ENCODE data around the gene TBC1D24. TPM values are rescaled to one million over a fixed set of nuclear protein-coding genes. Genes with fewer than 3 reads are reported as not detected.
"Not testable (repeated sequence)": the region's sequence is repeated elsewhere in the genome, so short reads cannot be mapped to it uniquely, and the experiment has no call there.

The TBC1D24 gene
- total RNA-seq, 1 donor from 2014 or later, result 11.1 TPM

DNA sequence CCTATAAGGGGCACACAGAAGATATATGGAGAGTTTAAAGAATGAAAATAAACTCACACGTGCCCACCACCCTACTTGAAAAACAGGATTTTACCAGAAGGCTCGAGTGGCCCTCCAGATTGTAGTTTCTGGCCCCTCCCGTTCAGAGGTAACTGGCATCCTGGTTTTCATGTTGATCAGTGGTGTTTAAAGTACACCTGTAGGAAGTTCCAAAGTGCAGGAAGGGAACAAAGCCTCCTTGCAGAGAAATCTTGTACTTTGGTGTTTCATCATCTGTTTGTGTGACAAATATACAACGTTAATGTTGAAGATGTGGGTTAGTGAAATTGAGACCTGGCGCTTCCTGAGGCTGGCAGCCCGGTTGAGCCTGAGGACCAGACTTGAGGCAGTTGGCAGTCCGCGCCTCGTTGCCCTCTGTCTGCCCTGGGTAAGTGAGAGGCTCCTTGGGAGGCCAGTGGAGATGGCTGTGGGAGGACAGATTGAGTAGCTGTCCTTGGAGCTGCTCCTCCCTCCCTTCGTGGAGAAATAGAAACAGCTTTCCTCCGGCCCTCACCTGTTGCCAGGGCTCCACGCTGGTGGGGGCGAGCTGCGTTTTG lies 75.5 kb downstream of the TBC1D24 start:
- H3K27ac ChIP-seq (replicated peaks); H3K36me3 ChIP-seq; H3K9me3 ChIP-seq (replicated peaks); H3K4me3 ChIP-seq; DNase-seq; intact Hi-C loops (cut with micrococcal nuclease); H3K27me3 ChIP-seq (ENCODE audit: low read depth): not testable (repeated sequence)
- H3K4me1 ChIP-seq, result peaks cover 12% of the 10 kb centered on the region

- H3K4me1 ChIP-seq; H3K4me3 ChIP-seq; intact Hi-C loops (cut with micrococcal nuclease); DNase-seq; H3K27me3 ChIP-seq (ENCODE audit: low read depth); H3K9me3 ChIP-seq (replicated peaks); H3K27ac ChIP-seq (replicated peaks); H3K36me3 ChIP-seq: not testable (repeated sequence)
These were observed 76.5 kb downstream of the TBC1D24 start for GRCh38 chr16:2551420-2551889.

- DNase-seq; H3K4me3 ChIP-seq; H3K4me1 ChIP-seq; H3K27me3 ChIP-seq (ENCODE audit: low read depth); H3K36me3 ChIP-seq; intact Hi-C loops (cut with micrococcal nuclease); H3K9me3 ChIP-seq (replicated peaks); H3K27ac ChIP-seq (replicated peaks): not testable (repeated sequence)
These were observed 79.9 kb downstream of the TBC1D24 start for GRCh38 chr16:2554709-2555425.

Small RNA genes lying within 50 kb of the gene (microRNA-seq; reads per million reads assigned to microRNA genes)
- gene MIR3178 (not detected), gene MIR6767 (not detected), gene MIR6768 (not detected)

Other genes with a start within 250 kb of the TBC1D24 start
- gene DNASE1L2, start 238.7 kb upstream of the TBC1D24 start, total RNA-seq, result 0.47 TPM
- 165 TPM for gene ECI1, start 223.5 kb upstream of the TBC1D24 start, total RNA-seq
- gene RNPS1, start 207.0 kb upstream of the TBC1D24 start, total RNA-seq, result 106 TPM
- 6.9 TPM for gene ABCA3, start 134.4 kb upstream of the TBC1D24 start, total RNA-seq
- gene CCNF, start 45.7 kb upstream of the TBC1D24 start, total RNA-seq, result 0.96 TPM
- 1.3 TPM for gene TEDC2, start 15.0 kb upstream of the TBC1D24 start, total RNA-seq
- 0.14 TPM for gene NTN3, start 3.8 kb upstream of the TBC1D24 start, total RNA-seq
- 128 TPM for gene ATP6V0C, start 38.8 kb downstream of the TBC1D24 start, total RNA-seq
- 9.3 TPM for gene AMDHD2, start 45.2 kb downstream of the TBC1D24 start, total RNA-seq
- not detected for gene CEMP1, start 56.3 kb downstream of the TBC1D24 start, total RNA-seq
- gene PDPK1, start 62.9 kb downstream of the TBC1D24 start, total RNA-seq, result 46.4 TPM
- 10.2 TPM for gene KCTD5, start 207.4 kb downstream of the TBC1D24 start, total RNA-seq
- 0.11 TPM for gene PRSS27, start 245.1 kb downstream of the TBC1D24 start, total RNA-seq

Data from left ventricle myocardium inferior (tissue), 1 donor.